ENCODE measurements around the gene CFAP161.

GRCh38 chr15:81093961-81094360, 40.1 kb upstream of the CFAP161 start:
- TF ChIP-seq, protein P1, sequence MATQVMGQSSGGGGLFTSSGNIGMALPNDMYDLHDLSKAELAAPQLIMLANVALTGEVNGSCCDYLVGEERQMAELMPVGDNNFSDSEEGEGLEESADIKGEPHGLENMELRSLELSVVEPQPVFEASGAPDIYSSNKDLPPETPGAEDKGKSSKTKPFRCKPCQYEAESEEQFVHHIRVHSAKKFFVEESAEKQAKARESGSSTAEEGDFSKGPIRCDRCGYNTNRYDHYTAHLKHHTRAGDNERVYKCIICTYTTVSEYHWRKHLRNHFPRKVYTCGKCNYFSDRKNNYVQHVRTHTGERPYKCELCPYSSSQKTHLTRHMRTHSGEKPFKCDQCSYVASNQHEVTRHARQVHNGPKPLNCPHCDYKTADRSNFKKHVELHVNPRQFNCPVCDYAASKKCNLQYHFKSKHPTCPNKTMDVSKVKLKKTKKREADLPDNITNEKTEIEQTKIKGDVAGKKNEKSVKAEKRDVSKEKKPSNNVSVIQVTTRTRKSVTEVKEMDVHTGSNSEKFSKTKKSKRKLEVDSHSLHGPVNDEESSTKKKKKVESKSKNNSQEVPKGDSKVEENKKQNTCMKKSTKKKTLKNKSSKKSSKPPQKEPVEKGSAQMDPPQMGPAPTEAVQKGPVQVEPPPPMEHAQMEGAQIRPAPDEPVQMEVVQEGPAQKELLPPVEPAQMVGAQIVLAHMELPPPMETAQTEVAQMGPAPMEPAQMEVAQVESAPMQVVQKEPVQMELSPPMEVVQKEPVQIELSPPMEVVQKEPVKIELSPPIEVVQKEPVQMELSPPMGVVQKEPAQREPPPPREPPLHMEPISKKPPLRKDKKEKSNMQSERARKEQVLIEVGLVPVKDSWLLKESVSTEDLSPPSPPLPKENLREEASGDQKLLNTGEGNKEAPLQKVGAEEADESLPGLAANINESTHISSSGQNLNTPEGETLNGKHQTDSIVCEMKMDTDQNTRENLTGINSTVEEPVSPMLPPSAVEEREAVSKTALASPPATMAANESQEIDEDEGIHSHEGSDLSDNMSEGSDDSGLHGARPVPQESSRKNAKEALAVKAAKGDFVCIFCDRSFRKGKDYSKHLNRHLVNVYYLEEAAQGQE (IDR thresholded peaks at IDR 0.05), result no peak
- TF ChIP-seq CTCF (IDR thresholded peaks at IDR 0.05; ENCODE audit: low read depth, low read length, missing input control) (no peak), YY1 (IDR thresholded peaks at IDR 0.05) (no peak), TAF1 (conservative IDR thresholded peaks at IDR 0.05) (no peak), GABPA (IDR thresholded peaks at IDR 0.05 in 1 of 2, conservative IDR thresholded peaks at IDR 0.05 in 1 of 2) (no peak), MAX (IDR thresholded peaks at IDR 0.05) (no peak), JUND (IDR thresholded peaks at IDR 0.05) (no peak), RAD21 (IDR thresholded peaks at IDR 0.05) (no peak), EGR1 (IDR thresholded peaks at IDR 0.05; ENCODE audit: low read depth in 2 of 2) (no peak), SP1 (IDR thresholded peaks at IDR 0.05) (no peak), RXRA (IDR thresholded peaks at IDR 0.05) (no peak), HNF4A (conservative IDR thresholded peaks at IDR 0.05) (no peak)
- TF ChIP-seq, protein P2, sequence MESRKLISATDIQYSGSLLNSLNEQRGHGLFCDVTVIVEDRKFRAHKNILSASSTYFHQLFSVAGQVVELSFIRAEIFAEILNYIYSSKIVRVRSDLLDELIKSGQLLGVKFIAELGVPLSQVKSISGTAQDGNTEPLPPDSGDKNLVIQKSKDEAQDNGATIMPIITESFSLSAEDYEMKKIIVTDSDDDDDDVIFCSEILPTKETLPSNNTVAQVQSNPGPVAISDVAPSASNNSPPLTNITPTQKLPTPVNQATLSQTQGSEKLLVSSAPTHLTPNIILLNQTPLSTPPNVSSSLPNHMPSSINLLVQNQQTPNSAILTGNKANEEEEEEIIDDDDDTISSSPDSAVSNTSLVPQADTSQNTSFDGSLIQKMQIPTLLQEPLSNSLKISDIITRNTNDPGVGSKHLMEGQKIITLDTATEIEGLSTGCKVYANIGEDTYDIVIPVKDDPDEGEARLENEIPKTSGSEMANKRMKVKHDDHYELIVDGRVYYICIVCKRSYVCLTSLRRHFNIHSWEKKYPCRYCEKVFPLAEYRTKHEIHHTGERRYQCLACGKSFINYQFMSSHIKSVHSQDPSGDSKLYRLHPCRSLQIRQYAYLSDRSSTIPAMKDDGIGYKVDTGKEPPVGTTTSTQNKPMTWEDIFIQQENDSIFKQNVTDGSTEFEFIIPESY (IDR thresholded peaks at IDR 0.05), result no peak

Data from liver (tissue), 3 donors.